GM19099 (cell line): ENCODE data around the gene TRUB2.

Experiments
- POLR2A ChIP-seq: IDR thresholded peaks from 3 replicates; pipeline ENCODE4 v1.6.1; 2011; ENCODE audit warnings: low read depth; ENCODE audit not compliant: insufficient read length; ENCODE audit errors: extremely low read depth

TRUB2 gene

GRCh38 chr9:128262687-128263086 is 59.6 kb downstream of the TRUB2 start:
- no peak for TF ChIP-seq POLR2A

- TF ChIP-seq POLR2A, result no peak
Observed at GRCh38 chr9:128260340-128260739, 61.9 kb downstream of the TRUB2 start.

- TF ChIP-seq POLR2A, result no peak
Observed at GRCh38 chr9:128259156-128259555, 63.1 kb downstream of the TRUB2 start.

GRCh38 chr9:128258326-128258725 is 63.9 kb downstream of the TRUB2 start:
- TF ChIP-seq POLR2A, result no peak

- TF ChIP-seq POLR2A, result no peak
Observed at GRCh38 chr9:128257907-128258306, 64.3 kb downstream of the TRUB2 start.

GRCh38 chr9:128257086-128257825 is 65.0 kb downstream of the TRUB2 start:
- TF ChIP-seq POLR2A, result no peak
